HPDE6-E6E7 (cell line): ENCODE results near the gene LFNG.

Experiments used
- DNase-seq: peaks from one replicate; pipeline ENCODE4 v3.0.0; 2011; ENCODE audit warnings: missing footprints; ENCODE audit errors: extremely low spot score

The LFNG gene

GRCh38 chr7:2503056-2503941, 16.3 kb upstream of the LFNG start:
- DNase-seq: no peak

DNA sequence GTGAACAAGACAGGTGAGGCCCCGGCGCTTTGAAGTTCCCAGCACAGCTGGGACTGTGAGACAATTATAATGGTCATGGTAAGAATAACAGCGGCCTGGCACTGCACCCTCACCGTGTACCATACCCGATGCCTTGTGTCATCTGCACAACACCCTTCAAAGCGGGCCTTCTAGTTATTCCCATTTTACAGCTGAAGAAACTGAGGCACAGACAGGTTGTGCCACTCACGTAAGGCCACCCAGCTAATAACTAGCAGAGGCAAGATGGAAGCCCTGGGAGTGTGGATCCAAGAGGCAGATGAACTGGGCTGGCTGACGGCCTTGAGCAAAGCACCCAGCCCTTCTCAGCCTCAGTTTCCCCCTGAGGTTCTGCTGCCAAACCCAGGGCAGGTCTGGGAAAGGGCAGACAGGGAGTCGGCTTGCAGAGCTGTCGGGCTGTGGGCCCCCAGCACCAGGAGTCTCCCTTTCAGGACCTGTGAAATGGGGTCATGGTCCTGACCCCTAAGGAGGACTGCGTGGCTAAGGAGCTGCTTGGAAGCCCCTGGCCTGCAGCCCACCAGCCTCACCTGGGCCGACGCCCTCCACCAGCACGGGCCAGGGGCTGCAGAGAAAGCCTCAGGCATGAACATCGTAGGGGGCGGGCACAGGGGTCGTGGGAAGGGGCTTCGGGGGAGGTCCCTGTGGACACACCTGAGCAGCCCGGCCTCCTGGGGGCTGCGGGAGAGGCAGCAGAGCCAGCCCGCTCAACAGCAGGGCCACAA, 15.3 kb upstream of the LFNG start:
- no peak for DNase-seq

- no peak for DNase-seq
These were observed 14.6 kb upstream of the LFNG start for GRCh38 chr7:2504889-2505375.

GRCh38 chr7:2505401-2505800, 14.2 kb upstream of the LFNG start:
- DNase-seq: no peak

GRCh38 chr7:2507208-2507916, 12.2 kb upstream of the LFNG start:
- DNase-seq: no peak

GRCh38 chr7:2507917-2508306, 11.7 kb upstream of the LFNG start:
- no peak for DNase-seq

- no peak for DNase-seq
These were observed 11.0 kb upstream of the LFNG start for GRCh38 chr7:2508327-2509215.

- DNase-seq: no peak
These were observed 10.2 kb upstream of the LFNG start for GRCh38 chr7:2509298-2509906.

GRCh38 chr7:2510130-2510776, 9.3 kb upstream of the LFNG start:
- no peak for DNase-seq

DNA sequence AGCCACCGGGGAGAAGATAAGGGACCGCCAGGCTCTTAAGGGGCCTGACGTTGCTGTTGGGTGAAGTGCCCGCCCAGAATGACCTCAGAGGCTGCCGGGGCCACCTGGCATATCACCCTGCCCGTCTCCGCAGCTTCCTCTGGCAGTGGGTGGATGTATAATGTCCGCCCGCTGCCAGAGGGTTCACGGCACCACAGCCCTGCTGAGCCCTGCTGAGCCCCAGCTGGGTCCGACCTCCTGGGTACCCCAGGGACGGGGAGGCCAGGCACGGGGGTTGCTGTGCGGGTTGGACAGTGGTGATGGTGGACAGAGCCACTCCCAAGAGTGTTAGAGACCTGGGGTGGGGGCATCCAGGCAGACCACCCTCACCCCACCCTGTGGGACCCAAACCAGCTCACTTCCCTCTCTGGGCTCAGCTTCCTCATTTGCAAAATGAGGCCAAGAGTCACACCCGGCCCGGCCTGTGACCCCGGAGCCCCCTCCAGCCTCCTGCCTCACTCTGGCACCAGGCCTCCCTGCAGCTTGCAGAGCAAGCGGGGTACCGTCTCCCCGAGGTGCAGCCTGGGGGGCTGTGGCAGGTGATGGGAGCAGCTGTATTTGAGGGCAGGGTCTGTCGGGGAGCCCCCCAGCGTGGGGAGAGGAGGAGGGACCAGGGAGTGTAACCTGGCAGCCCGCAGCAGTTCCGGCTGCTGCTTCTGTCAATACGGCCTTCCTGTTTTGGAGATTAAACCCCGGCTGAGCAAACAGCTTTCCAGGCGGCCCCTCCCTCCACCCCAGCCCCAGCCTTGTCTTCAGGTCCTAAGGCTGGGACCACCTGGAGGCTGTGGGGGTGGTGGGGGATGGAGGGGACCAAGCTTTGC, 8.4 kb upstream of the LFNG start:
- DNase-seq: no peak

GRCh38 chr7:2511769-2512168, 7.8 kb upstream of the LFNG start:
- no peak for DNase-seq

GRCh38 chr7:2512179-2512661, 7.4 kb upstream of the LFNG start:
- DNase-seq: no peak

DNA sequence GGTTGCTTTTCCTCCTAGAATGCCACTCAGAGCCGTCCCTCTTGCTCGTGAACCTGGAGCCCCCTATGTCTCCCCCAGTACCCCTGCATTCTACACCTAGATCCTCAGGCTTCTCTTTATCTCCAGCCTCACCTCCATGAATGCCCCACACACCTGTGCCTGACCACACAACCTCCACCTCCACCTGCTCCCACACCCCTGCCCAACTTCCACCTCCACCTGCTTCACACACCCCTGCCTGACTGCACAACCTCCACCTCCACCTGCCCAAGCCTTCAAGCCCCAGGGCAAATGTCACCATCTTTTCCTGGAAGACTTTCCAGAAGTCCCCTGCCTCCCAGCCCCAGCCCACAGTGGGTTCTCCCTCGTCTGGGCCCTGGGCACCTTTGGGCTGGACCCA, 6.9 kb upstream of the LFNG start:
- no peak for DNase-seq

DNA sequence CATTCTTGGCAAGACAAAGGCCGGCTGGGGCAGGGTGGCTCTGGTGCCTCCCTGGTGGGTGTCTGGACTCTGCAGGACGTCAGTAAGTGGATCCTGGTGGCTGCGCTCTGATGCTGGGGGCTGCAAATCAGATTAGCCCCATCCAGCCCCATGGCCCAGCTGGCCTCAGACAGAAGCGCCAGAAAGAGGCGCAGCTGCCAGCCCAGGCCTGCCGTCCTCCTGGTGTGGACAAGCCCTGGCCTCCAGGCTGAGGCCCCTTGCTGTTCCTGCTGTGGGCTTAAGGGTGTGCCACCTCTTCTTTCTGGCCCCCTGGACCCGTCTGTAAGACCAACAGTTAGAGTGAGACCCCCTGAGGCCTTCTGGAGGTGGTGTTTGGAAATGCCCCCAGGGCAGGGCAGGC, 5.9 kb upstream of the LFNG start:
- DNase-seq: no peak

DNA sequence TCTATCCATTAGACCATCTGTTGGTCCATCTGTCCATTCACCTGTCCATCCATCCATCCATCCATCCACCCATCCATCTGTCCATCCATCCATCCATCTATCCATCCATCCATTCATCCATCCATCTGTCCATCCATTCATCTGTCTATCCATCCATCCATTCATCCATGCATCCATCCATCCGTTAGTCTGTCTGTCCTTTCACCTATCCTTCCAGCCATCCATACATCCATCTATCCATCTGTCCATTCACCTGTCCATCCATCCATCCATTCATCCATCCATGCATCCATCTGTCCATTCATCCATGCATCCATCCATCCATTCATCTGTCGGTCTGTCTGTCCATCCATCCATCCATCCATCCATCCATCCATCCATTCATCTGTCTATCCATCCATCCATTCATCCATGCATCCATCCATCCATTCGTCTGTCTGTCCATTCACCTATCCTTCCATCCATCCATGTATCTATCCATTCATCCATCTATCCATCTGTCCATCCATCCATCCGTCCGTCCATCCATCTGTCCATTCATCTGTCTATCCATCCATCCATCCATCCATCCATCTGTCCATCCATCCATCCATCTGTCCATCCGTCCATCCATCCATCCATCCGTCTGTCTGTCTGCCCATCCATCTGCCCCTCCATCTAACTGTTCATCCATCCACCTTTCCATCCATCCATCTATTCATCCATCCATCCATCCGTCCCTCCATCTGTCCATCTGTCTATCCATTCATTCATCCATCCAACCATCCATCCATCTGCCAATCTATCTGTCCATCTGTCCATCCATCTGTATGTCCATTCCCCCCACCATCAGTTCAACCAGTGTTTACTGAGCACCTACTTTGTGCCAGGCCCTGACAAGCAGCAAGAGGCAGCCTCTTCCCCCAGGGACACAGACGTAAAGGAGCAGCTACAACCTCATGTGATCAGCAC, 4.8 kb upstream of the LFNG start:
- no peak for DNase-seq

- no peak for DNase-seq
These were observed 4.0 kb upstream of the LFNG start for GRCh38 chr7:2515424-2516193.

GRCh38 chr7:2516194-2516555, 3.4 kb upstream of the LFNG start:
- DNase-seq: no peak
